GM18502 (cell line): ENCODE measurements around the gene TNFRSF14.

Source experiments
- ATAC-seq: cut with Tn5 transposase; IDR thresholded peaks from one replicate; pipeline ENCODE4 v1.9.1; 2021; ENCODE audit warnings: mild to moderate bottlenecking; ENCODE audit not compliant: unreplicated experiment, poor library complexity

The TNFRSF14 gene

GRCh38 chr1:2523191-2523890 lies 32.8 kb upstream of the TNFRSF14 start:
- ATAC-seq, result no peak

GRCh38 chr1:2523891-2524609 lies 32.1 kb upstream of the TNFRSF14 start:
- ATAC-seq, result no peak

- no peak for ATAC-seq
Measured at GRCh38 chr1:2525572-2525919, 30.6 kb upstream of the TNFRSF14 start.

- peak; percentile 82 for ATAC-seq
Measured at GRCh38 chr1:2525920-2526823, 30.0 kb upstream of the TNFRSF14 start, which contains the start of gene PANK4. Gene PANK4 (minus strand): TSS chr1:2526596. CDS start chr1:2526587, 9 bp downstream.

- peak; percentile 38 for ATAC-seq
Measured at GRCh38 chr1:2526824-2527555, 29.2 kb upstream of the TNFRSF14 start.

- no peak for ATAC-seq
Measured at GRCh38 chr1:2527556-2527860, 28.7 kb upstream of the TNFRSF14 start.

- ATAC-seq, result no peak
Measured at GRCh38 chr1:2528016-2528415, 28.2 kb upstream of the TNFRSF14 start.

- no peak for ATAC-seq
Measured at GRCh38 chr1:2528611-2528965, 27.6 kb upstream of the TNFRSF14 start.

- ATAC-seq, result no peak
Measured at GRCh38 chr1:2528966-2529783, 27.0 kb upstream of the TNFRSF14 start.

GRCh38 chr1:2529784-2530512 lies 26.2 kb upstream of the TNFRSF14 start, which contains the start of gene HES5:
Gene HES5 (minus strand): TSS chr1:2530263. CDS start chr1:2530164, 99 bp downstream.
- no peak for ATAC-seq

- ATAC-seq, result no peak
Measured at GRCh38 chr1:2530513-2531361, 25.4 kb upstream of the TNFRSF14 start.

GRCh38 chr1:2532485-2533160 lies 23.5 kb upstream of the TNFRSF14 start:
- ATAC-seq, result no peak

- no peak for ATAC-seq
Measured at GRCh38 chr1:2533365-2533764, 22.8 kb upstream of the TNFRSF14 start.

GRCh38 chr1:2534315-2534686 lies 21.9 kb upstream of the TNFRSF14 start:
- no peak for ATAC-seq

- ATAC-seq, result no peak
Measured at GRCh38 chr1:2534687-2535441, 21.3 kb upstream of the TNFRSF14 start.

- ATAC-seq, result no peak
Measured at GRCh38 chr1:2535455-2535854, 20.7 kb upstream of the TNFRSF14 start.

- ATAC-seq, result no peak
Measured at GRCh38 chr1:2535981-2536380, 20.2 kb upstream of the TNFRSF14 start.
